ENCODE measurements around the gene MAN1C1.
A peak's percentile ranks its signal among the peaks of the same experiment; 100 is the strongest.

MAN1C1 gene

DNA sequence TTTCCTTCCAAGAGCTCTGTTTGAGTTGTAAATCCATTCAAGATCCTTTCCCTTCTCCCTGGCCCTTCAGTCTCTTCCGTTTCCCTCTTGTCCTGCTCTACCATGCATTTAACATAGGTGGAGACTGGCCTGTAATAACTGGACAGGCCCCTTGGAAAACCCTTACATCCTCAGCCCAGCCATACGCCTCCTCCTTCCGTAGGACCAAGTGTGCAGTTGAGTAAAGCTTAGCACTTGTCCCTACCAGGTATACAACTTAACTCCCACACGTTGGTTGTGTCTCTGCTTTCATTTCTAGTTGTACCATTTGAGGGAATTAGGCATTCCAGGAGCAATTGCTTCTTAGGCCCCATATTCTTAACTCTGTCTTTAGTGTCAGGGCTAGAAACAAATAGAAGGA is 6.4 kb downstream of the MAN1C1 start:
- H3K27ac ChIP-seq (ENCODE audit: low read length), result no peak overlapping the region
- DNase-seq, result no peak
- H2AFZ ChIP-seq (ENCODE audit: low read depth, low read length), result no peak overlapping the region
- no peaks in the 10 kb centered on the region for H3K36me3 ChIP-seq (ENCODE audit: insufficient read depth, low read length)
- peaks cover 16% of the 10 kb centered on the region for H4K20me1 ChIP-seq (ENCODE audit: insufficient read depth, low read length)
- TF ChIP-seq CTCF (IDR thresholded peaks at IDR 0.05; ENCODE audit: borderline replicate concordance, extremely low read depth, low read length, poor library complexity, severe bottlenecking), result no peak
- no peak for TF ChIP-seq EZH2 (IDR thresholded peaks at IDR 0.05; ENCODE audit: borderline replicate concordance, low read depth, low read length, severe bottlenecking)
- no peaks in the 10 kb centered on the region for H3K4me1 ChIP-seq (ENCODE audit: insufficient read depth, low read length)
- H3K79me2 ChIP-seq (ENCODE audit: insufficient read depth, low read length), result no peaks in the 10 kb centered on the region
- no peak overlapping the region for H3K9ac ChIP-seq (ENCODE audit: low read depth, low read length)
- ATAC-seq (ENCODE audit: insufficient read depth, low read depth), result no peak
- no peaks in the 10 kb centered on the region for H3K9me3 ChIP-seq (ENCODE audit: insufficient read depth, low read length, severe bottlenecking)
- H3K4me2 ChIP-seq (ENCODE audit: insufficient read depth, low read length), result no peak overlapping the region
- H3K27me3 ChIP-seq (ENCODE audit: insufficient read depth, low read length, poor library complexity), result peaks cover 53% of the 10 kb centered on the region
- no peak overlapping the region for H3K4me3 ChIP-seq (ENCODE audit: low read depth in 1 of 2, low read length in 2 of 2)

- no peak for ATAC-seq (ENCODE audit: insufficient read depth, low read depth)
- DNase-seq, result no peak
- no peak for TF ChIP-seq CTCF (IDR thresholded peaks at IDR 0.05; ENCODE audit: borderline replicate concordance, extremely low read depth, low read length, poor library complexity, severe bottlenecking)
- no peak for TF ChIP-seq EZH2 (IDR thresholded peaks at IDR 0.05; ENCODE audit: borderline replicate concordance, low read depth, low read length, severe bottlenecking)
- Histone ChIP-seq H3K79me2 (ENCODE audit: insufficient read depth, low read length) (no peaks in the 10 kb centered on the region), H3K9me3 (ENCODE audit: insufficient read depth, low read length, severe bottlenecking) (no peaks in the 10 kb centered on the region), H3K36me3 (ENCODE audit: insufficient read depth, low read length) (no peaks in the 10 kb centered on the region), H3K27me3 (ENCODE audit: insufficient read depth, low read length, poor library complexity) (peaks cover 47% of the 10 kb centered on the region), H3K4me1 (ENCODE audit: insufficient read depth, low read length) (no peaks in the 10 kb centered on the region), H4K20me1 (ENCODE audit: insufficient read depth, low read length) (peaks cover 11% of the 10 kb centered on the region; the same call in 1 of the 2 replicates), H3K4me3 (ENCODE audit: low read depth in 1 of 2, low read length in 2 of 2) (no peak overlapping the region), H3K27ac (ENCODE audit: low read length) (no peak overlapping the region), H2AFZ (ENCODE audit: low read depth, low read length) (no peak overlapping the region), H3K9ac (ENCODE audit: low read depth, low read length) (no peak overlapping the region), H3K4me2 (ENCODE audit: insufficient read depth, low read length) (no peak overlapping the region)
Observed at GRCh38 chr1:25623731-25624130, 7.1 kb downstream of the MAN1C1 start.

GRCh38 chr1:25624156-25624555 is 7.6 kb downstream of the MAN1C1 start:
- Histone ChIP-seq H4K20me1 (ENCODE audit: insufficient read depth, low read length) (peaks cover 8% of the 10 kb centered on the region; the same call in 1 of the 2 replicates), H3K79me2 (ENCODE audit: insufficient read depth, low read length) (no peaks in the 10 kb centered on the region), H3K36me3 (ENCODE audit: insufficient read depth, low read length) (no peaks in the 10 kb centered on the region), H3K27ac (ENCODE audit: low read length) (no peak overlapping the region), H3K9ac (ENCODE audit: low read depth, low read length) (no peak overlapping the region), H3K9me3 (ENCODE audit: insufficient read depth, low read length, severe bottlenecking) (no peaks in the 10 kb centered on the region), H2AFZ (ENCODE audit: low read depth, low read length) (no peak overlapping the region), H3K27me3 (ENCODE audit: insufficient read depth, low read length, poor library complexity) (peaks cover 43% of the 10 kb centered on the region), H3K4me3 (ENCODE audit: low read depth in 1 of 2, low read length in 2 of 2) (no peak overlapping the region), H3K4me1 (ENCODE audit: insufficient read depth, low read length) (no peaks in the 10 kb centered on the region), H3K4me2 (ENCODE audit: insufficient read depth, low read length) (no peak overlapping the region)
- ATAC-seq (ENCODE audit: insufficient read depth, low read depth), result peak; percentile 52; the same call in 1 of the 3 replicates
- TF ChIP-seq CTCF (IDR thresholded peaks at IDR 0.05; ENCODE audit: borderline replicate concordance, extremely low read depth, low read length, poor library complexity, severe bottlenecking) (no peak), EZH2 (IDR thresholded peaks at IDR 0.05; ENCODE audit: borderline replicate concordance, low read depth, low read length, severe bottlenecking) (no peak)
- peak; percentile 25 for DNase-seq

DNA sequence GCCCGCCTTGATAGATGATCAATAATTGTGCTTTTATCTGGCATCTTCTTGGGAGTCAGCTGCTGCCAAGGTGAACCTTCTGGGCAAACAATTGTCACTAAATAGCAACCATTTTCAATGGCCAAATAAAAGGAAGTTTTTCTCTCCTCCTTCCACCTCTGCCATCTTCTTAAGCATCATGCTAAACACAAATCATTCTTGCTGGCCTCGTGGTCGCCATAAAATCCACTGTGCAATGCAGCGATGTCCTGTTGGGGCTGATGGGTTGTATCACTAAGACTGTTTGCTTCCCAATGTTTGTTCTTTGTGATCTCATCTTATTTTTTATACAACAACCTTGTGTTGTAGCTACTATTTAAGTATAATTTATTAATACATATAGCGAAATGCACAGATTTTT is 8.0 kb downstream of the MAN1C1 start:
- Histone ChIP-seq H2AFZ (ENCODE audit: low read depth, low read length) (no peak overlapping the region), H3K27me3 (ENCODE audit: insufficient read depth, low read length, poor library complexity) (peaks cover 38% of the 10 kb centered on the region), H3K4me3 (ENCODE audit: low read depth in 1 of 2, low read length in 2 of 2) (no peak overlapping the region), H3K9ac (ENCODE audit: low read depth, low read length) (no peak overlapping the region), H3K4me2 (ENCODE audit: insufficient read depth, low read length) (no peak overlapping the region), H3K27ac (ENCODE audit: low read length) (no peak overlapping the region), H3K36me3 (ENCODE audit: insufficient read depth, low read length) (no peaks in the 10 kb centered on the region), H3K79me2 (ENCODE audit: insufficient read depth, low read length) (no peaks in the 10 kb centered on the region), H3K9me3 (ENCODE audit: insufficient read depth, low read length, severe bottlenecking) (no peaks in the 10 kb centered on the region), H4K20me1 (ENCODE audit: insufficient read depth, low read length) (peaks cover 4% of the 10 kb centered on the region; the same call in 1 of the 2 replicates), H3K4me1 (ENCODE audit: insufficient read depth, low read length) (no peaks in the 10 kb centered on the region)
- ATAC-seq (ENCODE audit: insufficient read depth, low read depth) (no peak), DNase-seq (no peak)
- TF ChIP-seq EZH2 (IDR thresholded peaks at IDR 0.05; ENCODE audit: borderline replicate concordance, low read depth, low read length, severe bottlenecking), result no peak
- TF ChIP-seq CTCF (IDR thresholded peaks at IDR 0.05; ENCODE audit: borderline replicate concordance, extremely low read depth, low read length, poor library complexity, severe bottlenecking), result no peak
